Activated CD4-positive, alpha-beta T cell treated with anti-CD3 and anti-CD28 coated beads, Interleukin-2, amount 50 U/mL, for 24 hours (primary cell): ENCODE measurements around the gene SERPINH1.

Experiments used
- DNase-seq, 2 donors: peaks; one replicate each; pipeline ENCODE4 v3.0.0-alpha.2; 2020; ENCODE audit warnings: low read depth in 1 of 2, low spot score in 1 of 2

SERPINH1 gene

GRCh38 chr11:75532200-75533048 is 29.6 kb upstream of the SERPINH1 start:
- peak; percentile 68 to 79 for DNase-seq

GRCh38 chr11:75533896-75534258 is 28.2 kb upstream of the SERPINH1 start:
- DNase-seq, result no peak

GRCh38 chr11:75534259-75535069 is 27.6 kb upstream of the SERPINH1 start:
- no peak for DNase-seq

GRCh38 chr11:75535071-75535470 is 27.0 kb upstream of the SERPINH1 start:
- no peak for DNase-seq

- no peak for DNase-seq
These were observed 25.0 kb upstream of the SERPINH1 start for GRCh38 chr11:75536786-75537641.

- DNase-seq, result no peak
These were observed 24.3 kb upstream of the SERPINH1 start for GRCh38 chr11:75537740-75538139.

GRCh38 chr11:75538150-75538942 is 23.7 kb upstream of the SERPINH1 start:
- DNase-seq, result no peak

GRCh38 chr11:75539459-75540334 is 22.4 kb upstream of the SERPINH1 start:
- no peak for DNase-seq

- no peak for DNase-seq
These were observed 20.6 kb upstream of the SERPINH1 start for GRCh38 chr11:75541193-75542087.

GRCh38 chr11:75542088-75542438 is 20.0 kb upstream of the SERPINH1 start:
- no peak for DNase-seq

GRCh38 chr11:75543806-75544205 is 18.2 kb upstream of the SERPINH1 start:
- no peak for DNase-seq

GRCh38 chr11:75547177-75547576 is 14.9 kb upstream of the SERPINH1 start:
- DNase-seq, result no peak

- DNase-seq, result no peak
These were observed 14.4 kb upstream of the SERPINH1 start for GRCh38 chr11:75547617-75548058.

GRCh38 chr11:75548595-75549272 is 13.3 kb upstream of the SERPINH1 start:
- DNase-seq, result no peak

GRCh38 chr11:75549370-75549958 is 12.6 kb upstream of the SERPINH1 start:
- DNase-seq, result no peak

- DNase-seq, result no peak
These were observed 8.9 kb upstream of the SERPINH1 start for GRCh38 chr11:75553182-75553581.

- DNase-seq, result no peak
These were observed 8.2 kb upstream of the SERPINH1 start for GRCh38 chr11:75553889-75554257.
